IPS-15b (cell line): ENCODE data around the gene RYR3.

Experiments
- H3K27me3 ChIP-seq: one replicate; pipeline ENCODE4 v1.6.1; 2013; ENCODE audit warnings: low read length; ENCODE audit not compliant: control insufficient read depth, insufficient read depth
- H3K36me3 ChIP-seq: one replicate; pipeline ENCODE4 v1.6.1; 2013; ENCODE audit warnings: low read length; ENCODE audit not compliant: control insufficient read depth, insufficient read depth
- H3K4me1 ChIP-seq: one replicate; pipeline ENCODE4 v1.6.1; 2013; ENCODE audit warnings: mild to moderate bottlenecking, low read length; ENCODE audit not compliant: control insufficient read depth, insufficient read depth
- H3K4me3 ChIP-seq: one replicate; pipeline ENCODE4 v1.5.1; 2013; ENCODE audit warnings: low read depth, low read length
- H3K9ac ChIP-seq: one replicate; pipeline ENCODE4 v1.6.1; 2013; ENCODE audit warnings: low read depth, mild to moderate bottlenecking, low read length
- H3K9me3 ChIP-seq: one replicate; pipeline ENCODE4 v1.6.1; 2013; ENCODE audit warnings: mild to moderate bottlenecking, low read length; ENCODE audit not compliant: control insufficient read depth, insufficient read depth

Gene RYR3

GRCh38 chr15:33729653-33730052, 418.9 kb downstream of the RYR3 start:
- no peaks in the 10 kb centered on the region for H3K27me3 ChIP-seq
- no peaks in the 10 kb centered on the region for H3K36me3 ChIP-seq
- no peaks in the 10 kb centered on the region for H3K9me3 ChIP-seq
- no peak overlapping the region for H3K9ac ChIP-seq
- no peak overlapping the region for H3K4me3 ChIP-seq
- no peaks in the 10 kb centered on the region for H3K4me1 ChIP-seq

- H3K4me3 ChIP-seq = no peak overlapping the region
- H3K4me1 ChIP-seq = no peaks in the 10 kb centered on the region
- H3K9me3 ChIP-seq = no peaks in the 10 kb centered on the region
- no peaks in the 10 kb centered on the region for H3K36me3 ChIP-seq
- no peaks in the 10 kb centered on the region for H3K27me3 ChIP-seq
- H3K9ac ChIP-seq = no peak overlapping the region
These were observed 420.0 kb downstream of the RYR3 start for GRCh38 chr15:33730815-33731214.

DNA sequence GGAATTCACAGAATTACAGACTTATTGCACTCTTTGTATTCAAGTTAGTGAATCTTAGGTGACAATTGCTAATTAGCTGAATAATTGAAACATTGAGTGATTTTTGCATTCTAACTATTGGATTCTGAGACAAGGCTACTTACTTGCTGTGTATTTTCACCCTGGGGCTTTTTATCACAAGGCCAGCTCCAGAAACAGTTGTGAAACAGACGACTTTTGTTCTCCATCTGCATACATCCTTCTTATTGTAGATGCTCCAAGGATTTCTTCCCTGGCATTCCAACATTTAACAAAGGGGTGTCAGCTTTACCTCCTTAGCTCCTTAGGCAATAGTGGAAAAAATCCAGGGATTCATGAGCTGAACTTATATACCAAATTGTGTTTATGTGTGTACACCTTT, 424.4 kb downstream of the RYR3 start:
- peaks cover 8% of the 10 kb centered on the region for H3K27me3 ChIP-seq
- no peaks in the 10 kb centered on the region for H3K9me3 ChIP-seq

DNA sequence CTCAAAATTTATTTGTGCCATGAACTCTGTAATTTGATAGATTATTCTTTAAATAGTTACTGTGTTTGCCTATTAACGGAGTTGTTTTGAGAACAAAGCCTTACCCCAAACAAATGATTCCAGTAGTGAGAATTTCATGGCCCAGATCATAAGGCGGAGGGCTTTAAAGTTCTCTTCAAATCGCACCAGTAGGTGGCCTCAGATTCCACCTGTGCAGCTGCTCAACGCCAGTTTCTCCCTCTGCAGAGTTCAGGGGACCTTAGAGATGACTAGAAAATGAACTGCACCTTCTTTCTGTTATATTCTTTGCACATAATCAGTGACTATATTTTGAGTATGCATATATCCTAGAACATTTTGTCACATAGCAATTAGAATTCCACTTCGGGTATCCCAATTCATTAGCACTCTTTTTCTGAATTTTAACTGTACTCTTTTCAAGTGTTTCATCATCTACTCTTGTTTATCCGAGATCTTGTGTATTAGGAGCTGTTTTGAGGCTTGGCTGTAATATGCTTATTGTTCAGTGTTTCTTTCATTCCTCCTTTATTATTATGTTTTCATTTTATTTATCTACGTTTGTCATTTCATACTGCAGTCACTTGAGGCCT, 425.0 kb downstream of the RYR3 start:
- no peak overlapping the region for H3K9ac ChIP-seq
- H3K4me3 ChIP-seq = no peak overlapping the region
- peaks cover 8% of the 10 kb centered on the region for H3K27me3 ChIP-seq
- no peaks in the 10 kb centered on the region for H3K36me3 ChIP-seq
- no peaks in the 10 kb centered on the region for H3K9me3 ChIP-seq
- H3K4me1 ChIP-seq = peaks cover 6% of the 10 kb centered on the region

More for the DNA sequence above, 424.4 kb downstream of the RYR3 start:
- Histone ChIP-seq H3K4me1 (peaks cover 6% of the 10 kb centered on the region), H3K9ac (no peak overlapping the region), H3K36me3 (no peaks in the 10 kb centered on the region), H3K4me3 (no peak overlapping the region)

GRCh38 chr15:33737687-33738601, 427.2 kb downstream of the RYR3 start:
- Histone ChIP-seq H3K9ac (no peak overlapping the region), H3K4me3 (peak overlapping the region; percentile 67), H3K36me3 (no peaks in the 10 kb centered on the region), H3K4me1 (peaks cover 6% of the 10 kb centered on the region), H3K9me3 (no peaks in the 10 kb centered on the region), H3K27me3 (peaks cover 8% of the 10 kb centered on the region)

DNA sequence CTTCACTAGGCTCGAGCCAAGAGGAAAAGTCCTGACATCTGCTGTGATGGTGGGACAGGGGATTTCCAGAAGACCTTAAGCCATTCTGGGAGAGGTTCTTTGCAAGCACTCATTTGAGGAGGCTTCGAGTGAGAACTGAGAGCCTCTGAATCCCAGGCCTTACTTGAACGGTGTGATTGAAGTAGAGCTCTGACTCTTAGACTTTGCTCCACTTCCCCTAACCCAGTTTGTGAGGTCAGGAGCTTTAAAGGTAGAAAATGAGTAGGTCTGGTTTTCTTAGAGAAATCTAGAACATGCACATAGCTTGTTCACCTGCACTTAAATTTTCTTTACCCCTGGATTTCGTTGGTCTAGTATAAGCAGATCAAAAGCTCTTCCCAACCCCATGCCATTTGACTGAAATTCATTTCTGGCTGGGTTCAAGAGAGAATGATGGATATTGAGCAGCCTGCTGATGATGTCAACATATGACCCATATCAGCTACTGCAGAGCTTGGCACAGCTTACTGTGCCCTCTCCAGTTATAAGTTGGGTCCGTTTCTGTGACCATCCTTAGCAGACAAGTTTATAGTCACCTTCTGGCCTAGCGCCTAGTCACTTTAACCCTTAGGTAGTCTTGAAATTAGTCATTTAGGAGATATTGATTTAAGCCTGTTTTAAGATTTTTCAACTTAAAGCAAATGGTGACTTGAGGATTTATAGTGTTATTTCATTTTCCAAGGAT, 428.3 kb downstream of the RYR3 start:
- Histone ChIP-seq H3K36me3 (no peaks in the 10 kb centered on the region), H3K27me3 (peaks cover 8% of the 10 kb centered on the region), H3K9ac (no peak overlapping the region), H3K4me1 (peaks cover 6% of the 10 kb centered on the region), H3K9me3 (no peaks in the 10 kb centered on the region), H3K4me3 (no peak overlapping the region)

DNA sequence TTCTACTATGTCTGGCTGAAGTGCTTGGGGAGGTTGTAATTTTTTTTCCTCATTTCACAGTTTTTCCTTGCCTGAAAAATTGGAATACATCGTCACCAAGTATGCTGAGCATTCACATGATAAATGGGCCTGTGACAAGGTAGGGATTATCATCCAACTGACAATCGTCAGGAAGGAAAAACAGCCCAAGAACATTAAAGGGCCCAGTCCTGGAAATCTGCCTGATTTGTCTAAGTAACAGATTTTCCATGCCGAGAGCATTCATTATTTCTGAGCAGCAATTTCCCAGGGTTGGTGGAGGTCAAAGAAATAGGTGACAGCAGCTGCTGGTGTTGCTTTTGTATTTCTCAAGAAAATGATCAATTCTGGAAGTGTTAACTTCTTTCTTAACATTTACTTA, 431.5 kb downstream of the RYR3 start:
- Histone ChIP-seq H3K4me3 (no peak overlapping the region), H3K9me3 (no peaks in the 10 kb centered on the region), H3K9ac (no peak overlapping the region), H3K27me3 (peaks cover 8% of the 10 kb centered on the region), H3K36me3 (no peaks in the 10 kb centered on the region), H3K4me1 (peaks cover 6% of the 10 kb centered on the region)

DNA sequence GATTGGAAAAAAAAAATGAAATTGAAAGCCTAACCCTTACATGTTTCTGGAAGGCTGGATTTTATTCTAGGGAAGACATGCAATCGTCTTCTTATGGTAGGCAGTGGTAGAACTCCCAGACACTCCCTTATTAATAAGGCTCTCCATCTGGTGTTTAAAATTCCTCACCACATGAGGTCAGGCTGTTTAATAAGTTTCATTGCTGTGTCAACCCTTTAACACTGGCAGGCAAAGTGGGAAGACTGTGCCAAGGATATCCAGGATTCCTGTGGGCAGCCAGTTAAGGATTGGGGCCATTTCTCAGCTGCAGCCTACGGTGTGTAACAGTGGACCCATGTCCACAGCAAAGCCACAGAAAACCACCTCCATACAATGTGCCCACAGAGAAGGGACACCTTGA, 432.0 kb downstream of the RYR3 start:
- no peaks in the 10 kb centered on the region for H3K9me3 ChIP-seq
- H3K36me3 ChIP-seq = no peaks in the 10 kb centered on the region
- peaks cover 6% of the 10 kb centered on the region for H3K4me1 ChIP-seq
- no peak overlapping the region for H3K4me3 ChIP-seq
- H3K9ac ChIP-seq = no peak overlapping the region
- H3K27me3 ChIP-seq = peaks cover 8% of the 10 kb centered on the region

- no peaks in the 10 kb centered on the region for H3K36me3 ChIP-seq
- H3K4me3 ChIP-seq = no peak overlapping the region
- H3K9me3 ChIP-seq = no peaks in the 10 kb centered on the region
- no peak overlapping the region for H3K9ac ChIP-seq
- no peaks in the 10 kb centered on the region for H3K27me3 ChIP-seq
- no peaks in the 10 kb centered on the region for H3K4me1 ChIP-seq
These were observed 435.4 kb downstream of the RYR3 start for GRCh38 chr15:33746203-33746602.

DNA sequence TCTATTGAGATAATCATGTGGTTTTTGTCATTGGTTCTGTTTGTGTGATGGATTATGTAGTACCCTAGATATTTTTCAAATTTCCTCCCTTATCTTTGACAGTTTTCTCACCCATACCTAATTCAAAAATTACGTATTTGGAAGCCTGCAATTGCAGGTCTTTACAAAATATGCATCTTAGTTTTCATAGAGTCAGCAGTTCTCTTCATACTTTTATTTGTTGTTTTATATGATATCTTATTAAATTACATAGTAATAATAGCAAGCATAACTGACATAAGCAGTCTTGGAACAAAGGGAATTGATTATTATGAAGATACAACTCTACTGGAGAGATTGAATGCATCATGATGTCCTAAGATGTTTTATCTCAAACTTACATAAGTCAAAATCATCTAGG, 442.2 kb downstream of the RYR3 start:
- Histone ChIP-seq H3K36me3 (no peaks in the 10 kb centered on the region), H3K9ac (no peak overlapping the region), H3K4me1 (no peaks in the 10 kb centered on the region), H3K27me3 (no peaks in the 10 kb centered on the region), H3K9me3 (no peaks in the 10 kb centered on the region), H3K4me3 (no peak overlapping the region)

DNA sequence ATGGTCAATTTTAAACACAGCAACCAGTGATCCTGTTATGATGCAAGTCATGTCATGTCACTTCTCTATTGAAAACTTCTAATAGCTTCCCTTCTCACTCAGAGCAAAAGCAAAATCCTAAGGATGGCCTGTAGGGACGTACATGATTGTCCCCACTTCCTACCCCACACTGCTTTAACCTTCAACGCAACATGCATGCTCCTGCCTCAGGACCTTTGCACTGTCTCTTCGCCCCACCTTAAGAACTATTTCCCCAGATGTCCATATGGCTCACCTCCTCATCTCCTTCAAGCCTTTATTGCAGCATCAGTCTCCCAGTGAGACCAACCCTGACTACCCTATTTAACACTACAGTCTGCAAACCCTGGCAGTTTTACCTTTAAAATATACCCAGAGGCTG, 443.5 kb downstream of the RYR3 start:
- no peaks in the 10 kb centered on the region for H3K36me3 ChIP-seq
- no peaks in the 10 kb centered on the region for H3K27me3 ChIP-seq
- no peak overlapping the region for H3K4me3 ChIP-seq
- H3K9ac ChIP-seq = no peak overlapping the region
- no peaks in the 10 kb centered on the region for H3K4me1 ChIP-seq
- H3K9me3 ChIP-seq = no peaks in the 10 kb centered on the region
